Gastroesophageal sphincter (tissue), 3 donors: Measurements from ENCODE around the gene DDI2.

Experiments used
- CTCF ChIP-seq, 4 experiments: fragments of 200-600 bp in 2 of 4; fragments of 450-650 bp in 2 of 4; sonication (generic) in 1 of 4; IDR thresholded peaks; one replicate each; pipeline ENCODE4 v1.5.1; 2017 to 2019; ENCODE audit warnings: antibody characterized with exemption in 4 of 4, mild to moderate bottlenecking in 2 of 4, moderate library complexity in 2 of 4
- EP300 ChIP-seq: sonication (generic); formaldehyde crosslinking; IDR thresholded peaks from one replicate; pipeline ENCODE4 v1.6.1; 2017; ENCODE audit warnings: antibody characterized with exemption, mild to moderate bottlenecking
- POLR2A ChIP-seq, 2 donors: fragments of 450-650 bp; IDR thresholded peaks; one replicate each; pipeline ENCODE4 v1.6.1; 2017; ENCODE audit warnings: antibody characterized with exemption in 2 of 2, mild to moderate bottlenecking in 2 of 2, moderate library complexity in 1 of 2
- POLR2AphosphoS5 ChIP-seq: sonication (generic); formaldehyde crosslinking; IDR thresholded peaks from one replicate; pipeline ENCODE4 v1.6.1; 2017; ENCODE audit warnings: antibody characterized with exemption

GRCh38 chr1:15676010-15676409 is 58.8 kb downstream of the DDI2 start:
- TF ChIP-seq POLR2AphosphoS5: no peak
- no peak for TF ChIP-seq CTCF (IDR thresholded peaks at IDR 0.05)
- no peak for TF ChIP-seq POLR2A (IDR thresholded peaks at IDR 0.05)
- TF ChIP-seq EP300: no peak
